Breast epithelium (tissue), 3 donors: ENCODE data around the gene ITPR2.

Experiments
- POLR2A ChIP-seq: fragments of 450-650 bp; IDR thresholded peaks from one replicate; pipeline ENCODE4 v1.6.1; 2016; ENCODE audit warnings: antibody characterized with exemption, mild to moderate bottlenecking, moderate library complexity
- TF ChIP-seq, protein P1 (sequence below), 3 donors: fragments of 450-650 bp; IDR thresholded peaks; one replicate each; pipeline ENCODE4 v1.5.1; 2016 to 2017; ENCODE audit warnings: antibody characterized with exemption in 3 of 3, mild to moderate bottlenecking in 3 of 3, moderate library complexity in 3 of 3

DNA sequence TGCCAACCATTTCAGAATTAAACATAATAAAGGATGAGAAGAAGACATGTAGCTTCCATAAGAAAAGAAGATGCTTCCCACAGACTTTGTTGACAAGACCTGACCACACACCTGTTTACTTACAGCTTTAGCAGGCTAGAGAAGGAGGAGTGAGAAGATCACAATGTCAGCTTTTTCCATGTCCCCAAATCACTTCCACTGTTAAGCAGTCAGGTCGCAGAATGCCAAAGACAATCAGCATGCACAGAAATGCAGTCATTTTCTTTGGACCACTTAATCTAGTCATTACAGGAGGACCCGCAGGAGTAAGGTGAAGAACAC is 322.7 kb downstream of the ITPR2 start:
- TF ChIP-seq POLR2A = no peak
- TF ChIP-seq, protein P1, sequence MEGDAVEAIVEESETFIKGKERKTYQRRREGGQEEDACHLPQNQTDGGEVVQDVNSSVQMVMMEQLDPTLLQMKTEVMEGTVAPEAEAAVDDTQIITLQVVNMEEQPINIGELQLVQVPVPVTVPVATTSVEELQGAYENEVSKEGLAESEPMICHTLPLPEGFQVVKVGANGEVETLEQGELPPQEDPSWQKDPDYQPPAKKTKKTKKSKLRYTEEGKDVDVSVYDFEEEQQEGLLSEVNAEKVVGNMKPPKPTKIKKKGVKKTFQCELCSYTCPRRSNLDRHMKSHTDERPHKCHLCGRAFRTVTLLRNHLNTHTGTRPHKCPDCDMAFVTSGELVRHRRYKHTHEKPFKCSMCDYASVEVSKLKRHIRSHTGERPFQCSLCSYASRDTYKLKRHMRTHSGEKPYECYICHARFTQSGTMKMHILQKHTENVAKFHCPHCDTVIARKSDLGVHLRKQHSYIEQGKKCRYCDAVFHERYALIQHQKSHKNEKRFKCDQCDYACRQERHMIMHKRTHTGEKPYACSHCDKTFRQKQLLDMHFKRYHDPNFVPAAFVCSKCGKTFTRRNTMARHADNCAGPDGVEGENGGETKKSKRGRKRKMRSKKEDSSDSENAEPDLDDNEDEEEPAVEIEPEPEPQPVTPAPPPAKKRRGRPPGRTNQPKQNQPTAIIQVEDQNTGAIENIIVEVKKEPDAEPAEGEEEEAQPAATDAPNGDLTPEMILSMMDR (IDR thresholded peaks at IDR 0.05) = no peak
